CD4-positive, alpha-beta memory T cell (primary cell): ENCODE measurements around the gene TCFL5. TPM values are rescaled to one million over a fixed set of nuclear protein-coding genes. Genes with fewer than 3 reads are reported as not detected.

Source experiments
- CTCF ChIA-PET: fragments of 350-600 bp; sonication (Branson Sonifier 250); formaldehyde crosslinking; loops from one replicate; lab custom pipeline; 2021; ENCODE audit warnings: inconsistent platforms; ENCODE audit not compliant: partially characterized antibody; lab: Charles Lee
- POLR2A ChIA-PET: fragments of 350-600 bp; sonication (Branson Sonifier 250); formaldehyde crosslinking; loops from one replicate; lab custom pipeline; 2021; ENCODE audit not compliant: partially characterized antibody; lab: Charles Lee
- DNase-seq, 5 donors: peaks; one replicate each; pipeline versions ENCODE4 v3.0.0 to v3.0.0-alpha.2; 2020 to 2022; ENCODE audit warnings: mixed read lengths in 1 of 5
- H3K27ac ChIP-seq: one replicate; pipeline ENCODE4 v1.7.0; 2013; ENCODE audit warnings: low read depth, low read length
- H3K27me3 ChIP-seq: 2 replicates; pipeline ENCODE4 v1.7.0; 2013; ENCODE audit warnings: mild to moderate bottlenecking, low read length, moderate library complexity; ENCODE audit not compliant: insufficient read depth
- H3K36me3 ChIP-seq: 2 replicates; pipeline ENCODE4 v1.7.0; 2013; ENCODE audit warnings: mild to moderate bottlenecking, low read length, moderate library complexity; ENCODE audit not compliant: insufficient read depth
- H3K4me1 ChIP-seq: 2 replicates; pipeline ENCODE4 v1.7.0; 2013; ENCODE audit warnings: mild to moderate bottlenecking, low read length, moderate library complexity; ENCODE audit not compliant: insufficient read depth
- H3K4me3 ChIP-seq, 2 donors: one replicate each; pipeline ENCODE4 v1.7.0; 2013; ENCODE audit warnings: low read length in 2 of 2, mild to moderate bottlenecking in 1 of 2
- H3K9me3 ChIP-seq, 2 donors: one replicate each; pipeline ENCODE4 v1.7.0; 2013; ENCODE audit warnings: low read length in 2 of 2, control low read depth in 1 of 2; ENCODE audit not compliant: control insufficient read depth in 1 of 2
- H3K27ac Mint-ChIP-seq, 7 donors: one replicate each; pipeline ENCODE4 v1.8.0; 2020 to 2021; ENCODE audit warnings: mixed read lengths in 7 of 7, mild to moderate bottlenecking in 6 of 7, inconsistent platforms in 3 of 7, moderate library complexity in 3 of 7
- H3K27me3 Mint-ChIP-seq, 2 donors: one replicate each; pipeline ENCODE4 v1.8.0; 2020 to 2021; ENCODE audit warnings: mixed read lengths in 2 of 2
- H3K36me3 Mint-ChIP-seq, 2 donors: one replicate each; pipeline ENCODE4 v1.8.0; 2020 to 2021; ENCODE audit warnings: mixed read lengths in 2 of 2, inconsistent platforms in 1 of 2, mild to moderate bottlenecking in 1 of 2
- H3K4me1 Mint-ChIP-seq, 4 donors: one replicate each; pipeline ENCODE4 v1.8.0; 2020 to 2021; ENCODE audit warnings: mixed read lengths in 4 of 4, mild to moderate bottlenecking in 1 of 4
- H3K4me3 Mint-ChIP-seq, 8 donors: one replicate each; pipeline ENCODE4 v1.8.0; 2020 to 2021; ENCODE audit warnings: mixed read lengths in 8 of 8, mild to moderate bottlenecking in 7 of 8, moderate library complexity in 6 of 8, inconsistent platforms in 3 of 8
- H3K9me3 Mint-ChIP-seq, 8 donors: one replicate each; pipeline ENCODE4 v1.8.0; 2020 to 2021; ENCODE audit warnings: mixed read lengths in 8 of 8, mild to moderate bottlenecking in 5 of 8, inconsistent platforms in 3 of 8, moderate library complexity in 1 of 8
- intact Hi-C: fragments of 100-400 bp; cut with micrococcal nuclease; formaldehyde crosslinking; loops from one replicate; pipeline ENCODE4 v1.15.1; 2023
- polyA plus RNA-seq, 2 donors: library from polyadenylated mRNA; unstranded; fragments of 300-500 nt; fragmentation: Illumina TruSeq; gene quantifications; one replicate each; pipeline ENCODE4 v1.2.3, GENCODE V29; 2021
- total RNA-seq, 2 experiments: library from RNA; stranded (reverse); gene quantifications; one replicate each; pipeline ENCODE4 v1.2.3, GENCODE V29; 2021

Gene TCFL5
- total and polyA plus RNA-seq, 4 experiments from 2014 or later = 0.52 to 10.3 (median 6.2) TPM

DNA sequence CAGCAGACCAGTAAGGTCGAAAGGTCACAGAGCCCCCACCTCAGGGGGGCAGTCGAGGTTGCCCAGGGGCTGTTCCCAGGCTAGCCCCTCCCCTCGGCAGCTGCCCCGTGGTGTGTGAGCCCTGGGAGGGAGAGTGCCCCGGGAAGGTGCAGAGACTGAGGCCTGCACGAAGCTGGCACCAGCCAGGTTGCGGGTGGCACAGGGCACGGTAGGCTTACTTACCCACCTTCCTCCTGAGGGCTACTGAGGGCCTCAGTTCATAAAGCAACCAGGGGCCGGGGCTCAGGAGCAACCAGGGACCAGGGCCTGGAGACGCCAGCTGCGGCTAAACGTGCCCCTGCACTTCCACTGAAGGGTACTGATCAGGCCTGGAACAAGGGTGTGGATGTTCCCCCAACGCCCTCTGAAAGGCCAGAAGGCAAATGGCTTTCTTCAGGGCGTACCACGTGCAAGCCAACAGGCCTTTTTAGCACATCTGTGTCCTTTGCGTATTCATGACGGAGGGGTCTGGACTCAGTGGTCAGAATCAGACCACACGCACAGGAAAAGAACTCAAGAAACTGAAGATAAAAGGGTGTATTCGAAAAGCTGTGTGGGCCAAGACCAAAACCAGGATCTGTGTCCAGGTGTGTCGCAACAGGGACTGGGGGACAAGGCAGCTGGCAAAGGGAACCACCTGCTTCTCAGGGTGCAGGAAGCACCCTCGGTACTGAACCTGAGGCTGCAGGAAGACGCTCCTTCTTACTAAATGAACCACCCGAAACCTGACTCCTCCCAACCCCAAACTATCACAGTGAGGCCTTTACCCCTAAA, 24.5 kb upstream of the TCFL5 start:
- Histone ChIP-seq H3K36me3 (peaks cover 45% of the 10 kb centered on the region), H3K27me3 (no peaks in the 10 kb centered on the region), H3K4me3 (no peak overlapping the region), H3K27ac (no peak overlapping the region), H3K9me3 (no peaks in the 10 kb centered on the region), H3K4me1 (peaks cover 11% of the 10 kb centered on the region)
- peak overlapping the region in 5 of 7 donors; percentile 9 to 90 (median 35) for H3K27ac Mint-ChIP-seq
- no peak overlapping the region for H3K4me3 Mint-ChIP-seq
- H3K36me3 Mint-ChIP-seq = peaks cover 21 to 54% of the 10 kb centered on the region in 2 donors
- ChIA-PET CTCF (interaction anchor here (1.7 kb wide), 1 partner anchor 13 kb away, joined by 4 read pairs; no protein-coding TSS in a partner anchor), POLR2A (no interaction called here)
- H3K9me3 Mint-ChIP-seq = no peaks in the 10 kb centered on the region
- intact Hi-C loops = no loop called here
- DNase-seq = no peak
- H3K4me1 Mint-ChIP-seq = peaks cover 2 to 18% (median 13%) of the 10 kb centered on the region in 4 donors
- H3K27me3 Mint-ChIP-seq = no peaks in the 10 kb centered on the region

DNA sequence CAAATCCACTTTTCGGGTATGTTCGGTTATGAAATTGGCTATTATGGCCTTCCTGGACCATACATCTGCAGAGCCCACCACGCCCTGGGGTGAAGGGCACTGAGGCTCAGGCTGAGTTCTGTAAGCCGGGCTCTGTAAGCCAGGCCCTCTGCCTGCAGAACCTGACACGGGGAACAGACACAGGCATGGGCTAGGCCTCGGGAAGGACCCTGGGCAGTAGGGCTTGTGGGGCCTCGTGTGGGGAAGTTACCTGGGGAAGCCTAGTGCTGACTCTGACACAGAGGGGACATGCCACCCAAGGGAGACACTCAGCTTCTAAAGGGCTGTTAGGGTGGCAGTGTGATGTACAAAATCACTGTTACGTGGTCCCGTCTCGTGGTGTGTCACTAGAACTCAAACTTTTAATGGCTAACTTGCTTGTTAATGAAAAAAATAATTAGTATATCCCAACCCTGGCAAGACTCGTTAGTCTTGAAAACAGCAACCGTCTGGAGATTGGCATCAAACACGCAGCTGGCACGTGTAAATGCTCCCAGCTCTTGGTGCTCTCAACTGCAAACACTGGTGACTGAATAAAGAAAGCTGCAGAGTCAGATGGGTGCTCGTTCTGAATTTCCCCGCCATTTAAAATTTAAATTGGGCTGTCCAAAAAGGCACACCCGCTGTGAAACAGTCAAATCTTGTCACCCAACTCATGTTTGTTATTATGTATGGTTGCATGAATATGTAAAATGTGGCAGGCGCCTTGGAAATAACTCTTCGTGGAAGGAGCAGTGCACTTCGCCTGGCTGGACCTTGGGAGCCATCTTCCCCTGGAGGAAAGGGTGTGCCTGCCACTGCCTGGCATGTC, 23.6 kb upstream of the TCFL5 start:
- no peaks in the 10 kb centered on the region for H3K9me3 ChIP-seq
- Mint-ChIP-seq H3K36me3 (peaks cover 15 to 46% of the 10 kb centered on the region in 2 donors), H3K4me3 (no peak overlapping the region), H3K9me3 (no peaks in the 10 kb centered on the region), H3K4me1 (peaks cover 0 to 10% (median 7%) of the 10 kb centered on the region in 4 donors), H3K27me3 (no peaks in the 10 kb centered on the region), H3K27ac (peak overlapping the region in 3 of 7 donors; percentile 13 to 55 (median 22))
- peaks cover 37% of the 10 kb centered on the region for H3K36me3 ChIP-seq
- intact Hi-C loops = no loop called here
- CTCF ChIA-PET = interaction anchor here (1.3 to 1.7 kb wide), 2 partner anchors 14 to 87 kb away, joined by 3 to 4 read pairs; no protein-coding TSS in a partner anchor
- DNase-seq = no peak
- no peak overlapping the region for H3K27ac ChIP-seq
- no peak overlapping the region for H3K4me3 ChIP-seq
- H3K27me3 ChIP-seq = no peaks in the 10 kb centered on the region
- peaks cover 3% of the 10 kb centered on the region for H3K4me1 ChIP-seq
- POLR2A ChIA-PET = interaction anchor here (0.9 kb wide), 1 partner anchor 50 kb away, joined by 3 read pairs; no protein-coding TSS in a partner anchor

DNA sequence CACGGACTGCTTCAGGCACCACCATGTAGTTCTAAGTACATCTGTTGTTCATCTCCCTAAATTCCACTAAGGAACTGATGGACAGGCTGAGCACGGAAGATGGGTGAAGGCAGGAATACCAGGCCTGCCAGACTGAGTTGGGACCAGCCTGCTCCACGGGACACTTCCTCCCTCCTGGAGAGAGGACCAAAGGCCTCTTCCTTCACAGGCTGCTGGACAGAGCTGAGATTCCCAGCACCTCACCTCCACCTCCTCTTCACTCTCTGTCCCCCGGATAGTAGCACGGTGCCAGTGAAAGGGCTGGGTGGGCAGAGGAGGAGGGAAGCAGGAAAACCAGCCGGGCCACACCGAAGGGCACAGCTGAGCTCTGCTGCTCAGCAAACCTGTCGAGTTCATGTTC, 22.9 kb upstream of the TCFL5 start:
- H3K27ac ChIP-seq = no peak overlapping the region
- Mint-ChIP-seq H3K4me1 (peaks cover 0 to 9% (median 5%) of the 10 kb centered on the region in 4 donors), H3K9me3 (no peaks in the 10 kb centered on the region), H3K27me3 (no peaks in the 10 kb centered on the region), H3K4me3 (no peak overlapping the region), H3K36me3 (peaks cover 12 to 38% of the 10 kb centered on the region in 2 donors), H3K27ac (peak overlapping the region in 1 of 7 donors; percentile 13)
- intact Hi-C loops = no loop called here
- H3K27me3 ChIP-seq = no peaks in the 10 kb centered on the region
- H3K9me3 ChIP-seq = no peaks in the 10 kb centered on the region
- H3K4me3 ChIP-seq = no peak overlapping the region
- DNase-seq = no peak
- peaks cover 29% of the 10 kb centered on the region for H3K36me3 ChIP-seq
- ChIA-PET CTCF (interaction anchor here (0.9 to 1.3 kb wide), 2 partner anchors 70 to 88 kb away, joined by 3 read pairs; no protein-coding TSS in a partner anchor), POLR2A (interaction anchor here (0.9 kb wide), 1 partner anchor 51 kb away, joined by 3 read pairs; no protein-coding TSS in a partner anchor)
- peaks cover 3% of the 10 kb centered on the region for H3K4me1 ChIP-seq

DNA sequence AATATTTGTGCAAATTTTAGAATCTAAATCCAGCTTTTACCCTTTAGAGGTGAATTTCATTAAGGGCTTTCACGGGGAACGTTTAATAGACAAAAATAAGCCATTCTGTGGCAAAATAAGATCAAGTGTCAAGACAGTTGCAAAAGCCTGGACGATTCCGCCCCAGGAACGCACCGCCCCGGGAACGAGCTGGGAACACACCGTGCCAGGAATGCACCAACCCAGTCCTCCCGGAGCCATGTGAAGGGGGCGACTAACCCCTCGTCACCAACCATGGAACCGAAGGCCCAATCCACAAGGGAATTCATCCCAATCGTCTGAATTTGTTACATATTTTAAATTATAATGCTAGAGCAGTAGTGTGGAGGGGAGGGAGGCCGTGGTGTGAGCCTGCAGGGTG, 20.8 kb upstream of the TCFL5 start:
- Mint-ChIP-seq H3K9me3 (no peaks in the 10 kb centered on the region), H3K4me3 (no peak overlapping the region), H3K27me3 (no peaks in the 10 kb centered on the region), H3K4me1 (peaks cover 0 to 6% (median 5%) of the 10 kb centered on the region in 4 donors), H3K27ac (no peak overlapping the region), H3K36me3 (peaks cover 12 to 22% of the 10 kb centered on the region in 2 donors)
- Histone ChIP-seq H3K4me1 (peaks cover 3% of the 10 kb centered on the region), H3K27me3 (no peaks in the 10 kb centered on the region), H3K9me3 (no peaks in the 10 kb centered on the region), H3K27ac (no peak overlapping the region), H3K36me3 (peaks cover 8% of the 10 kb centered on the region), H3K4me3 (no peak overlapping the region)
- DNase-seq = no peak
- CTCF ChIA-PET = no interaction called here
- intact Hi-C loops = no loop called here
- POLR2A ChIA-PET = interaction anchor here (1.0 kb wide), 1 partner anchor 45 kb away, joined by 3 read pairs; no protein-coding TSS in a partner anchor

DNA sequence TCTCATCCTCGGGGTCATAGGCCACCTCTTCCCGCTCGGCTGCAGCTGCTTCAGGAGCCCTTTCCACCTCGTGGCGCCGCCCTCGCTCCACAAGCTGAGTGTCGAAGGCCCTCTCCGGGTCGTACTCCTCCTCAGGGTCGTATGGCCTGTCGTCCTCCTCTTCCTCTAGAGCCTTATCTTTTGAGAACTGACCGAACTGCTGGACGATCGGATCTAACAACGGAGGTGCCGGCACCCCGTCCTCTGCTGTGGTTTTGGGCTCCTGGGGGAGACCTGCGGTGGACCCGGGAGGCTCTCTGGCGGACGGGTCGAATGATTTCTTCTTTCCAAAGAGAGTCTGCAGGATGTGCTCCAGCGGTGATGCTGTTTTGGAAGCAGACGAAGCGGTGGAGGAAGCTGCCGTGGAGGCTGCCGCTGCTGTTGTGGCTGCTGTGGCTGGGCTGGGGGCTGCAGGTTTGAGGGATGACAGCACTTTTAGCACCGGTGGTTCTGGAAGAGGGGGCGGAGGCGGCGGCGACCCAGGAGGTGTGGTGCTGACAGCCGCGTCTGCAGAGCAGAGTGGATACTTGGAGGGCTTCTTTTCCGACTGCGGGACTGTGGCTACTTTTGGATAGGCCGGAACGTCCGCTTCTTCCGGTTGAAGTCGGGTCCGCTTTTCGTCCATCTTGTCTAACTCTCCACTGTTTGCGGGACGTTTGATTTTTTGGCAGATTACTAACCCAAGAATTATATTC, 20.2 kb upstream of the TCFL5 start:
- H3K27ac ChIP-seq = no peak overlapping the region
- no peaks in the 10 kb centered on the region for H3K9me3 ChIP-seq
- Mint-ChIP-seq H3K4me1 (peaks cover 0 to 6% (median 4%) of the 10 kb centered on the region in 4 donors), H3K27ac (peak overlapping the region in 1 of 7 donors; percentile 36), H3K9me3 (no peaks in the 10 kb centered on the region), H3K27me3 (no peaks in the 10 kb centered on the region), H3K4me3 (no peak overlapping the region), H3K36me3 (peaks cover 8 to 16% of the 10 kb centered on the region in 2 donors)
- no peak overlapping the region for H3K4me3 ChIP-seq
- H3K36me3 ChIP-seq = peaks cover 2% of the 10 kb centered on the region
- POLR2A ChIA-PET = interaction anchor here (1.0 kb wide), 1 partner anchor 46 kb away, joined by 3 read pairs; no protein-coding TSS in a partner anchor
- H3K4me1 ChIP-seq = peaks cover 3% of the 10 kb centered on the region
- CTCF ChIA-PET = no interaction called here
- intact Hi-C loops = no loop called here
- H3K27me3 ChIP-seq = no peaks in the 10 kb centered on the region
- no peak for DNase-seq

DNA sequence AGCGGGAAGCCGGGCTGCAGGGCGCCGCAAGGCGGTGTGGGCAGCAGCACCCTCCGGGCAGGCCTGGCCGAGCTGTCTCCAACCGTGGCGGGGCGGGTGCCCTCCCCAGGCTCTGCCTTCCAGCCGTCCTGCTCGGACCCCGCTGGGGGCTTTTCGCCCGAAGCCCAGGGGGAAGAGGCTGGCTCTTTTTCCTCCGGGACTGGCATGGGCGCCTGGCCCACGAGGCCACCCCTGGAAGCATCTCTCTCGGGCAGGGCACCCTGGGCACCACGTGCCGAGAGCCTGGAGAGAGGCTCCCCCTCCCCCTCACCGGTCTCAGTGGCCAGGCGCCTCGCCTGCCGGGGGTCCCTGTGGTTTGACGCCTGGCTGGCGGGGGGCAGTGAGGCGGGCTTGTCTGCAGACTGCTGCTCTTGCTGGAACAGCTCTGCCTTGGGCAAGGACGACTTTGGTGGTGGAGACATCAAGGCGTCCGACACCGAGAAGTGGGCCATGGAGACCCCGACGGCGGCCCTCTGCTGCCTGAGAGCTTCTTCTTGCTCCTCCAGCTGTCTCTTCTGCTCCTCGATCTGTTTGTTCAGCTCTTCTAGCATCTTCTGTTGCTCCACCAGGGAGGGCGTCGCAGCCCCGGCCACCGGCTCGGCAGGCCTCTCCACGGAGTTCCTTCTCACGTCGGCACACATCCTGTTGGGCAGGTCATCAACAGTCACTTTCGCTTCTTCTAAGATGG, 19.5 kb upstream of the TCFL5 start:
- peaks cover 5 to 11% of the 10 kb centered on the region in 2 donors for H3K36me3 Mint-ChIP-seq
- ChIA-PET CTCF (no interaction called here), POLR2A (no interaction called here)
- Histone ChIP-seq H3K4me3 (no peak overlapping the region), H3K27me3 (no peaks in the 10 kb centered on the region), H3K4me1 (peaks cover under 1% of the 10 kb centered on the region), H3K9me3 (no peaks in the 10 kb centered on the region), H3K36me3 (no peaks in the 10 kb centered on the region), H3K27ac (no peak overlapping the region)
- peak overlapping the region in 2 of 7 donors; percentile 36 to 52 for H3K27ac Mint-ChIP-seq
- no peak for DNase-seq
- peaks cover 0 to 6% (median under 1%) of the 10 kb centered on the region in 4 donors for H3K4me1 Mint-ChIP-seq
- no peaks in the 10 kb centered on the region for H3K27me3 Mint-ChIP-seq
- no peaks in the 10 kb centered on the region for H3K9me3 Mint-ChIP-seq
- intact Hi-C loops = no loop called here
- no peak overlapping the region for H3K4me3 Mint-ChIP-seq
